K562 (cell line): ENCODE data around the gene PDCD6IP. TPM values are rescaled to one million over a fixed set of nuclear protein-coding genes. Genes with fewer than 3 reads are reported as not detected.
A peak's percentile ranks its signal among the peaks of the same experiment; 100 is the strongest.

Experiments used
- ASH1L ChIP-seq: fragments of 450-650 bp; IDR thresholded peaks from 2 replicates; pipeline ENCODE4 v1.6.1; 2018; ENCODE audit warnings: borderline replicate concordance, mild to moderate bottlenecking, low read depth; ENCODE audit not compliant: partially characterized antibody
- ATF1 ChIP-seq, 2 experiments: fragments of 450-650 bp in 1 of 2; IDR thresholded peaks; 2 replicates each; pipeline ENCODE4 v1.6.1; 2016; ENCODE audit warnings: missing compliant biosample characterization in 1 of 2, missing genetic modification characterization in 1 of 2
- CUX1 ChIP-seq: fragments of 200-800 bp; sonication (Bioruptor generic); IDR thresholded peaks from 2 replicates; pipeline ENCODE4 v1.6.1; 2016; ENCODE audit warnings: missing genetic modification characterization, missing compliant biosample characterization
- DNMT1 ChIP-seq: fragments of 450-650 bp; IDR thresholded peaks from 2 replicates; pipeline ENCODE4 v1.6.1; 2016; ENCODE audit warnings: antibody characterized with exemption, mild to moderate bottlenecking
- ERF ChIP-seq: fragments of 450-650 bp; formaldehyde crosslinking; IDR thresholded peaks from 2 replicates; pipeline ENCODE4 v1.4.0; 2020; ENCODE audit warnings: mild to moderate bottlenecking, mixed read lengths
- JUN ChIP-seq, 2 experiments: sonication (generic) in 1 of 2; formaldehyde crosslinking in 1 of 2; IDR thresholded peaks; 2 replicates each; pipeline versions ENCODE4 v1.6.1 to v1.8.0; 2012 to 2022; ENCODE audit warnings: borderline replicate concordance in 2 of 2, mild to moderate bottlenecking in 2 of 2, improper control_type of control experiment in 1 of 2, low read depth in 1 of 2, low read length in 1 of 2, missing genetic modification reagents in 1 of 2
- NFATC3 ChIP-seq: fragments of 450-650 bp; IDR thresholded peaks from 2 replicates; pipeline ENCODE4 v1.6.1; 2017; ENCODE audit warnings: mild to moderate bottlenecking
- PKNOX1 ChIP-seq: fragments of 450-650 bp; IDR thresholded peaks from 2 replicates; pipeline ENCODE4 v1.6.1; 2016
- POLR2H ChIP-seq: IDR thresholded peaks from 2 replicates; pipeline ENCODE4 v1.6.1; 2016; ENCODE audit warnings: missing genetic modification characterization, low read depth, mild to moderate bottlenecking, control low read depth, missing compliant biosample characterization, moderate library complexity
- RB1 ChIP-seq: fragments of 450-650 bp; IDR thresholded peaks from 2 replicates; pipeline ENCODE4 v1.6.1; 2017; ENCODE audit warnings: low read depth, mild to moderate bottlenecking
- SOX6 ChIP-seq: fragments of 450-650 bp; IDR thresholded peaks from 2 replicates; pipeline ENCODE4 v1.6.1; 2014; ENCODE audit warnings: mild to moderate bottlenecking
- ZC3H4 ChIP-seq: sonication (generic); formaldehyde crosslinking; IDR thresholded peaks from 2 replicates; pipeline ENCODE4 v1.9.0; 2021; ENCODE audit warnings: missing genetic modification reagents, borderline replicate concordance
- ZKSCAN8 ChIP-seq: fragments of 200-800 bp; sonication (Bioruptor generic); IDR thresholded peaks from 2 replicates; pipeline ENCODE4 v1.6.1; 2016; ENCODE audit warnings: missing genetic modification characterization, missing compliant biosample characterization
- ZNF224 ChIP-seq: sonication (generic); formaldehyde crosslinking; IDR thresholded peaks from 2 replicates; pipeline ENCODE4 v1.8.0; 2022; ENCODE audit warnings: mild to moderate bottlenecking, missing genetic modification reagents
- ZNF23 ChIP-seq: fragments of 250-450 bp; sonication (Bioruptor Pico); IDR thresholded peaks from 2 replicates; pipeline ENCODE4 v1.4.0; 2020; ENCODE audit warnings: mild to moderate bottlenecking
- ZNF253 ChIP-seq: fragments of 250-450 bp; sonication (Bioruptor Pico); conservative IDR thresholded peaks from 2 replicates; pipeline ENCODE4 v1.6.1; 2021; ENCODE audit warnings: mild to moderate bottlenecking
- ZNF512 ChIP-seq: IDR thresholded peaks from 2 replicates; pipeline ENCODE4 v1.6.1; 2016; ENCODE audit warnings: missing genetic modification characterization, missing compliant biosample characterization
- ZNF740 ChIP-seq, 3 experiments: fragments of 200-800 bp in 1 of 3; sonication (Bioruptor generic) in 1 of 3; sonication (generic) in 1 of 3; formaldehyde crosslinking in 1 of 3; IDR thresholded peaks; 2 replicates each; pipeline versions ENCODE4 v1.6.1 to v1.8.0; 2016 to 2022; ENCODE audit warnings: mild to moderate bottlenecking in 2 of 3, missing compliant biosample characterization in 2 of 3, missing genetic modification characterization in 2 of 3, missing genetic modification reagents in 1 of 3
- polyA plus RNA-seq, 8 experiments: library from polyadenylated mRNA; depleted of rRNA in 4 of 8; stranded (reverse) in 5 of 8; unstranded in 3 of 8; fragments of >200 nt; fragmentation: Nextera tagmentation in 2 of 8; fragmentation: Illumina TruSeq in 1 of 8; extraction: Ambion mirVana in 2 of 8; extraction: Trizol in 1 of 8; gene quantifications; 2 replicates each; pipeline versions ENCODE4 v1.2.1 to v1.2.3, GENCODE V29; 2011 to 2014; ENCODE audit warnings: inconsistent platforms in 1 of 8, missing spikeins in 1 of 8
- total RNA-seq, 7 experiments: library from RNA; depleted of rRNA in 6 of 7; stranded (reverse); fragments of >200 nt in 6 of 7; fragmentation: Illumina TruSeq in 2 of 7; extraction: Trizol in 2 of 7; gene quantifications; 2 replicates each; pipeline versions ENCODE4 v1.2.1 to v1.2.3, GENCODE V29; 2011 to 2021; ENCODE audit warnings: low replicate concordance in 1 of 7

The PDCD6IP gene
- total and polyA plus RNA-seq, 9 of the 15 experiments (the other 6 are each of a cell fraction or from before 2014, with no cell fraction given), result 40.2 to 302 (median 122) TPM

GRCh38 chr3:33901862-33902563 is 103.6 kb downstream of the PDCD6IP start (continued):
- TF ChIP-seq ZC3H4 (CRISPR knock-in tag) (no peak), ZNF740 (CRISPR knock-in tag; IDR thresholded peaks at IDR 0.05) (no peak), ZNF740 (tag; IDR thresholded peaks at IDR 0.05) (no peak), SOX6 (peak; percentile 11; the same call in 1 of the 2 replicates), CUX1 (peak; percentile 75; the same call in 1 of the 2 replicates), ZNF224 (CRISPR knock-in tag) (no peak), ERF (CRISPR knock-in tag) (no peak), RB1 (0 out of 2 replicates have a peak, but pooled peaks have one; percentile 10), NFATC3 (no peak), ZNF253 (CRISPR knock-in tag) (no peak), ZNF512 (tag) (no peak), PKNOX1 (peak; percentile 24; the same call in 1 of the 2 replicates), DNMT1 (no peak), POLR2H (tag) (no peak), JUN (IDR thresholded peaks at IDR 0.05; ENCODE audit: borderline replicate concordance, low read depth, low read length) (no peak), JUN (CRISPR knock-in tag; IDR thresholded peaks at IDR 0.05; ENCODE audit: borderline replicate concordance) (no peak), ZKSCAN8 (CRISPR knock-in tag) (no peak), ATF1 (CRISPR knock-in tag; IDR thresholded peaks at IDR 0.05) (no peak), ATF1 (tag; IDR thresholded peaks at IDR 0.05) (no peak), ASH1L (no peak), ZNF23 (no peak)
